Gastrocnemius medialis (tissue), 4 donors: ENCODE measurements around the gene FLII. TPM values are rescaled to one million over a fixed set of nuclear protein-coding genes. Genes with fewer than 3 reads are reported as not detected.

Experiments
- ATAC-seq, 2 donors: fragments of 150-250 bp; one replicate each; pipeline ENCODE4 v1.9.1; 2016
- DNase-seq, 2 donors: peaks; one replicate each; pipeline ENCODE4 v3.0.0-alpha.2; 2019
- H3K27ac ChIP-seq, 4 donors: fragments of 200-600 bp; sonication (generic); 1 replicate in 1 of 4; 2 replicates in 3 of 4; pipeline ENCODE4 v1.5.1; 2016 to 2018; ENCODE audit warnings: mild to moderate bottlenecking in 2 of 4, moderate library complexity in 1 of 4
- H3K27me3 ChIP-seq, 3 donors: fragments of 200-600 bp; sonication (generic) in 2 of 3; 1 replicate in 1 of 3; 2 replicates in 2 of 3; pipeline versions ENCODE4 v1.5.1 to v1.6.0; 2016 to 2019; ENCODE audit warnings: mild to moderate bottlenecking in 1 of 3, moderate library complexity in 1 of 3
- H3K36me3 ChIP-seq, 2 donors: fragments of 200-600 bp; sonication (generic) in 1 of 2; one replicate each; pipeline ENCODE4 v1.5.1; 2017 to 2018
- H3K4me1 ChIP-seq, 2 donors: fragments of 200-600 bp; sonication (generic) in 1 of 2; one replicate each; pipeline ENCODE4 v1.5.1; 2016 to 2017; ENCODE audit warnings: mild to moderate bottlenecking in 2 of 2
- H3K4me3 ChIP-seq, 4 donors: fragments of 200-600 bp; sonication (generic) in 3 of 4; 1 replicate in 1 of 4; 2 replicates in 3 of 4; pipeline ENCODE4 v1.5.1; 2016 to 2019; ENCODE audit warnings: mild to moderate bottlenecking in 2 of 4
- H3K9me3 ChIP-seq, 3 donors: fragments of 200-600 bp; sonication (generic) in 2 of 3; 1 replicate in 1 of 3; 2 replicates in 2 of 3; pipeline ENCODE4 v1.5.1; 2016 to 2019
- POLR2A ChIP-seq, 2 donors: fragments of 450-650 bp; IDR thresholded peaks; one replicate each; pipeline ENCODE4 v1.6.1; 2017; ENCODE audit warnings: antibody characterized with exemption in 2 of 2, mild to moderate bottlenecking in 2 of 2, moderate library complexity in 2 of 2
- in situ Hi-C, 4 donors: fragments of 200-750 bp; cut with MboI; loops; one replicate each; pipeline versions ENCODE4 v1.15.0 to v1.8.0; 2017; ENCODE audit warnings: low sequenced_read_pairs in 4 of 4
- intact Hi-C: fragments of 100-400 bp; cut with DNase I; formaldehyde crosslinking; loops from one replicate; pipeline ENCODE4 v1.15.1; 2023; ENCODE audit warnings: low total_unique reads
- total RNA-seq, 4 donors: library from RNA; depleted of rRNA; stranded (reverse); fragments of >200 nt; gene quantifications; one replicate each; pipeline versions ENCODE4 v1.1.0 to v1.2.3, GENCODE V29; 2016
- TF ChIP-seq, protein P1 (sequence below), 5 experiments: fragments of 450-650 bp in 3 of 5; fragments of 200-600 bp in 2 of 5; sonication (generic) in 2 of 5; IDR thresholded peaks in 4 of 5; conservative IDR thresholded peaks in 1 of 5; 1 replicate in 4 of 5; 2 replicates in 1 of 5; pipeline ENCODE4 v1.5.1; 2016 to 2019; ENCODE audit warnings: antibody characterized with exemption in 5 of 5, mild to moderate bottlenecking in 3 of 5, moderate library complexity in 3 of 5

FLII gene
- total RNA-seq, 4 donors from 2014 or later: 600 to 752 (median 681) TPM

DNA sequence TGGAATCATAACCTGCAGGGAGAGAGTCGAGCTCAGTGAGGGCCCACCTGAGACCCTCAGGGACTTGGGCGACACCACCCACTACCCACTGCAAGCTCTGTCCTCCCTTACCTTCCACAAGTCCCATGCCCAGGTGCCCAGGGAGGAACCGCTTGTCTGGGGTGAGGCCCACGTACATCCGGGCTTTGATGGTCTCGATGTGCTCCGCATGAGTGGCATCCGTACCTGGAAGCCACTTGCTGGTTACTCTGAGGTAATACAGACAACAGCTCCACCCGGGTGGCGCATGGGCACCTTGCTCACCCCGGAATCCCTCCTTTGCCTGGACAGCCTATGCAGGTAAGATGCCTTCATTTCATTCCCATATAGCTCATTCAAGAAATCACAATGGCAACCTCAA, 26.8 kb upstream of the FLII start:
- H3K27ac ChIP-seq: no peak overlapping the region
- H3K9me3 ChIP-seq: no peaks in the 10 kb centered on the region
- H3K4me3 ChIP-seq: no peak overlapping the region
- TF ChIP-seq, protein P1, sequence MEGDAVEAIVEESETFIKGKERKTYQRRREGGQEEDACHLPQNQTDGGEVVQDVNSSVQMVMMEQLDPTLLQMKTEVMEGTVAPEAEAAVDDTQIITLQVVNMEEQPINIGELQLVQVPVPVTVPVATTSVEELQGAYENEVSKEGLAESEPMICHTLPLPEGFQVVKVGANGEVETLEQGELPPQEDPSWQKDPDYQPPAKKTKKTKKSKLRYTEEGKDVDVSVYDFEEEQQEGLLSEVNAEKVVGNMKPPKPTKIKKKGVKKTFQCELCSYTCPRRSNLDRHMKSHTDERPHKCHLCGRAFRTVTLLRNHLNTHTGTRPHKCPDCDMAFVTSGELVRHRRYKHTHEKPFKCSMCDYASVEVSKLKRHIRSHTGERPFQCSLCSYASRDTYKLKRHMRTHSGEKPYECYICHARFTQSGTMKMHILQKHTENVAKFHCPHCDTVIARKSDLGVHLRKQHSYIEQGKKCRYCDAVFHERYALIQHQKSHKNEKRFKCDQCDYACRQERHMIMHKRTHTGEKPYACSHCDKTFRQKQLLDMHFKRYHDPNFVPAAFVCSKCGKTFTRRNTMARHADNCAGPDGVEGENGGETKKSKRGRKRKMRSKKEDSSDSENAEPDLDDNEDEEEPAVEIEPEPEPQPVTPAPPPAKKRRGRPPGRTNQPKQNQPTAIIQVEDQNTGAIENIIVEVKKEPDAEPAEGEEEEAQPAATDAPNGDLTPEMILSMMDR (IDR thresholded peaks at IDR 0.05 in 4 of 5, conservative IDR thresholded peaks at IDR 0.05 in 1 of 5): no peak
- no peak for TF ChIP-seq POLR2A (IDR thresholded peaks at IDR 0.05)
- peaks cover 0 to 90% of the 10 kb centered on the region in 2 donors for H3K36me3 ChIP-seq
- ATAC-seq (no peak), DNase-seq (no peak)
- intact Hi-C loops: no loop called here
- H3K4me1 ChIP-seq: no peaks in the 10 kb centered on the region
- in situ Hi-C loops: no loop called here
- no peaks in the 10 kb centered on the region for H3K27me3 ChIP-seq

DNA sequence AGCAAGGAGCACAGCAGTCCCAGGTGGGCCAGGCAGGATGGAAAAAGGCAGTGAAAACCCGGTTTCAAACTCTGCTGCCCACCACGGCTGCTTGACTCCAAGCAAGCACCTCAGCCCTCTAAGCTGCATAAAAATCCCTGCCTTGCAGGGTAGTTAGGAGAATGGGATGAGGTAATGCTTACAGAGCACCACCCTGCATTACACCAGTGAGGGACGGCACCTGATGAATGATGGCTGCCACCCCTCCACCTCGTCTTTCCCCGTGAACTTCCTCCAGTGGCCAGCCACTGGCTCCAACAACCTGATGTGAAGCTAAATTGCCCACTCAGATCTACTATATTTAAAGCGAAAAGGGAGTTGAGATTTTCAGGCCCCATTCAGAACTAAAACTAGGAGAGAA, 23.2 kb upstream of the FLII start:
- ATAC-seq (no peak), DNase-seq (no peak)
- in situ Hi-C loops: no loop called here
- no peaks in the 10 kb centered on the region for H3K9me3 ChIP-seq
- H3K4me3 ChIP-seq: no peak overlapping the region
- no peak overlapping the region for H3K27ac ChIP-seq
- intact Hi-C loops: no loop called here
- no peak for TF ChIP-seq POLR2A (IDR thresholded peaks at IDR 0.05)
- peaks cover 0 to 93% of the 10 kb centered on the region in 2 donors for H3K36me3 ChIP-seq
- H3K27me3 ChIP-seq: no peaks in the 10 kb centered on the region
- no peaks in the 10 kb centered on the region for H3K4me1 ChIP-seq

DNA sequence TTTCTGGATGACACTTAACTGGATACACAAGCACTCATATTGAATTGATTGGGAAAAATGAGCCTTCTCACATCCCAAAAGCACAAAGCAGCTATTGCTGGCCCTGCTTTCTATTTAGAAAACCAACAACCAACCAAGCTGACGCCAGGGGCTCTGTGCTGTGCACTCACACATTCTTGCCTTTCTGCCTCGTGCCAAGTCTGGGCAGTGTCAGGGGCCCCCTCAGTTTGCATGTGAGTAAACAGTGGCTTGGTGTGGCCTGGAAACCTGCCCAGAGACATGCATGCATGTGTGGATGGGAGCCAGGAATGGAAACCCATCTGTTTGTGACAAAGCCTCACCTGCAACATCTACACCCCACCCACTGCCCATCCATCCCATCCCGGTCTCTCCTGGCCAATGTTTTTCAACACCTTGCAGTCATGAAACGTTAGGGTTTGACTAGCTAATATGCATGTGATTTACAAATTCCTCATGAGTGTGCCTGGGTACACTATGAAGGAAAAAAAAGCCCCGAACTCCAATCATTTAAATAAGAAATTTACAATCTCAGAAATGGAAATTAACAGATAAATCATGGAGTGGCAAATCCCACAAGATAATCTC, 22.3 kb upstream of the FLII start:
- DNase-seq: no peak
- intact Hi-C loops: no loop called here
- peaks cover 0 to 89% of the 10 kb centered on the region in 2 donors for H3K36me3 ChIP-seq
- no peak for TF ChIP-seq POLR2A (IDR thresholded peaks at IDR 0.05)
- TF ChIP-seq, protein P1 (IDR thresholded peaks at IDR 0.05 in 4 of 5, conservative IDR thresholded peaks at IDR 0.05 in 1 of 5): no peak
- H3K9me3 ChIP-seq: no peaks in the 10 kb centered on the region
- H3K27me3 ChIP-seq: no peaks in the 10 kb centered on the region
- no peak overlapping the region for H3K4me3 ChIP-seq
- H3K4me1 ChIP-seq: no peaks in the 10 kb centered on the region
- H3K27ac ChIP-seq: no peak overlapping the region
- ATAC-seq: no peak
- in situ Hi-C loops: no loop called here

DNA sequence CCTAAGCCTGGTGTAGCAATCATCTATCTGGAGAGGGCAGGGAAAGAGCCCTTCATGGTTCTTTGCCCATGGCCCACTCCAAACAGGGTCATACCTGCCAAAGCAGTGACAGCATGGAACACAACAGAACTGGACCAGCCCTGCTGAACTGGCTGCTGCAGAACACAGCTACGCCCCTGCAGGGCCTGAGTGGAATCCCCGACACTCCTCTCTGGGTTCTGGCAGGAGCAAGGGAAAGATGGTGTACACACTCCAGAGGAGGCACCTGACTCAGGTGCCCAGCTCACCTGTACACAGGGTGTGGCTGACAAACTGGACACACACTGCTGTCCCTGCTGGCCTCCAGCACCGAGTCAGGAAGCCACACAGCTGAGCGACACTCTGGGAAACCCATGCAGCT, 21.7 kb upstream of the FLII start:
- Histone ChIP-seq H3K4me3 (no peak overlapping the region), H3K36me3 (peaks cover 0 to 83% of the 10 kb centered on the region in 2 donors), H3K9me3 (no peaks in the 10 kb centered on the region), H3K27ac (no peak overlapping the region), H3K27me3 (no peaks in the 10 kb centered on the region), H3K4me1 (no peaks in the 10 kb centered on the region)
- no peak for ATAC-seq
- no peak for DNase-seq
- intact Hi-C loops (no loop called here), in situ Hi-C loops (no loop called here)
- TF ChIP-seq, protein P1 (IDR thresholded peaks at IDR 0.05 in 4 of 5, conservative IDR thresholded peaks at IDR 0.05 in 1 of 5): no peak
- TF ChIP-seq POLR2A (IDR thresholded peaks at IDR 0.05): no peak

DNA sequence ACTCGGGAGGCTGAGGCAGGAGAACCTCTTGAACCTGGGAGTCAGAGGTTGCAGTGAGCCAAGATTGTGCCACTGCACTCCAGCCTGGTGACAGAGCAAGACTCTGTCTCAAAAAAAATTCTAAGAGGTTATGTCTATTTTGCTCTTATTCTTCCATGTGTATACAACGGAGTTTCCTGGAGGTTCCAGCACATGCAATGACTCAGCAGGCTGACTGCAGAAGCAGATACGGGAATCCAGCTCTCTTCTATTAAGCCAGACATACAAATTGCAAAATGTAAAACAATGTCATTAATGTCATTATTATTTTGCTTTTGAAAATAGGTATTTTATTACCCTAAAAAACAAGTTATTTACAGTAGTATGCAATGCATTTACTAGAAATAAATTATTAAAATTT, 20.3 kb upstream of the FLII start:
- H3K9me3 ChIP-seq: no peaks in the 10 kb centered on the region
- no peak overlapping the region for H3K4me3 ChIP-seq
- no peak for DNase-seq
- no peak for TF ChIP-seq POLR2A (IDR thresholded peaks at IDR 0.05)
- TF ChIP-seq, protein P1 (IDR thresholded peaks at IDR 0.05 in 4 of 5, conservative IDR thresholded peaks at IDR 0.05 in 1 of 5): no peak
- H3K27me3 ChIP-seq: no peaks in the 10 kb centered on the region
- in situ Hi-C loops: no loop called here
- intact Hi-C loops: no loop called here
- no peak for ATAC-seq
- no peaks in the 10 kb centered on the region for H3K4me1 ChIP-seq
- peaks cover 0 to 77% of the 10 kb centered on the region in 2 donors for H3K36me3 ChIP-seq
- H3K27ac ChIP-seq: no peak overlapping the region
